ENCODE data around the gene RIT2. TPM values are rescaled to one million over a fixed set of nuclear protein-coding genes. Genes with fewer than 3 reads are reported as not detected.
"Not testable (repeated sequence)": the region's sequence is repeated elsewhere in the genome, so short reads cannot be mapped to it uniquely, and the experiment has no call there.

Gene RIT2
- polyA plus RNA-seq, 1 of the 3 experiments (the other 2 are of a cell fraction) = not detected

- Histone ChIP-seq H3K27me3 (ENCODE audit: insufficient read depth) (no peaks in the 10 kb centered on the region), H4K20me1 (ENCODE audit: insufficient read depth) (no peaks in the 10 kb centered on the region), H3K4me3 (ENCODE audit: low read depth in 2 of 2, low read length in 1 of 2) (no peak overlapping the region), H3K4me1 (ENCODE audit: control insufficient read depth in 1 of 2, insufficient read depth in 2 of 2, low read depth in 1 of 2, low read length in 1 of 2) (no peaks in the 10 kb centered on the region; a peak in 1 of 4 replicates), H2AFZ (ENCODE audit: low read depth) (no peak overlapping the region), H3K79me2 (ENCODE audit: insufficient read depth) (no peaks in the 10 kb centered on the region), H3F3A (replicated peaks; ENCODE audit: insufficient read depth) (no peaks in the 10 kb centered on the region), H3K27ac (ENCODE audit: low read depth in 2 of 2, low read length in 1 of 2) (no peak overlapping the region), H3K9me2 (no peaks in the 10 kb centered on the region), H3K9me3 (no peaks in the 10 kb centered on the region), H3K36me3 (replicated peaks in 1 of 2; ENCODE audit: control insufficient read depth in 1 of 2, insufficient read depth in 2 of 2, low read length in 1 of 2) (no peaks in the 10 kb centered on the region), H3K9ac (no peak overlapping the region), H3K4me2 (no peak overlapping the region)
- ChIA-PET CTCF (interaction anchor here (1.1 to 1.3 kb wide), 3 partner anchors 9 to 67 kb away, joined by 3 to 6 read pairs (median 3); no protein-coding TSS in a partner anchor), POLR2A (no interaction called here)
- TF ChIP-seq USF2 (IDR thresholded peaks at IDR 0.05; ENCODE audit: borderline replicate concordance, low read depth, low read length) = no peak
- no peak for TF ChIP-seq POLR2AphosphoS5 (IDR thresholded peaks at IDR 0.05; ENCODE audit: low read depth, low read length)
- no peak for TF ChIP-seq REST (IDR thresholded peaks at IDR 0.05; ENCODE audit: low read depth, low read length)
- TF ChIP-seq SIN3A (IDR thresholded peaks at IDR 0.05; ENCODE audit: borderline replicate concordance, low read depth, low read length) = no peak
- no peak for TF ChIP-seq CHD2 (IDR thresholded peaks at IDR 0.05; ENCODE audit: low read length, partially characterized antibody)
- TF ChIP-seq ELF1 (IDR thresholded peaks at IDR 0.05) = no peak
- no peak for TF ChIP-seq EP300 (IDR thresholded peaks at IDR 0.05; ENCODE audit: borderline replicate concordance in 1 of 2, low read depth in 1 of 2, low read length in 1 of 2)
- no peak for TF ChIP-seq USF1 (IDR thresholded peaks at IDR 0.05; ENCODE audit: borderline replicate concordance, low read depth)
- no peak for TF ChIP-seq SMC3 (IDR thresholded peaks at IDR 0.05; ENCODE audit: low read depth, low read length)
- no peak for TF ChIP-seq MXI1 (IDR thresholded peaks at IDR 0.05; ENCODE audit: low read depth, low read length)
- no peak for DNase-seq
These were observed 373.0 kb downstream of the RIT2 start for GRCh38 chr18:42742474-42742873.

- not testable (repeated sequence) for H3K27me3 ChIP-seq (ENCODE audit: insufficient read depth)
- CTCF ChIA-PET = interaction anchor here (1.2 to 1.3 kb wide), 2 partner anchors 8 to 17 kb away, joined by 3 to 6 read pairs; no protein-coding TSS in a partner anchor
These were observed 373.6 kb downstream of the RIT2 start for GRCh38 chr18:42741805-42742347.

DNA sequence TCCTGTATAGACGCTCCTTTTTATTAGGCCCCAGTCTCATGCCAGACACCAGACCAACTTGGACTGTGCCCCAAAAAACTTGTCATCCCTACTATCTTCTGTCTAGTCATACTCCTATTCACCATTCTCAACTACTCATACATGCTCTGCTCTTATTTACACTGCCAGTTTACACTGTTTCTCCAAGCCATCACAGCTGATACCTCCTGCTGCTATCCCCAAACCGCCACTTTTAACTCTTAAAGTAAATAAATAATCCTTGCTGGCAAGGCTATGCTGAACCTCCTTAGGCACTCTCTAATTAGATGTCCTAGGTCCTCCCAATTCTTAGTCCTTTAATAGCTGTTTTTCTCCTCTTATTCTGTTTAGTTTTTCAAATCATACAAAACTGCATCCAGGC, 374.2 kb downstream of the RIT2 start:
- DNase-seq; H3K4me3 ChIP-seq (ENCODE audit: low read depth in 2 of 2, low read length in 1 of 2); H3F3A ChIP-seq (replicated peaks; ENCODE audit: insufficient read depth); H4K20me1 ChIP-seq (ENCODE audit: insufficient read depth); H3K4me1 ChIP-seq (ENCODE audit: control insufficient read depth in 1 of 2, insufficient read depth in 2 of 2, low read depth in 1 of 2, low read length in 1 of 2); H3K36me3 ChIP-seq (replicated peaks in 1 of 2; ENCODE audit: control insufficient read depth in 1 of 2, insufficient read depth in 2 of 2, low read length in 1 of 2); H3K4me2 ChIP-seq; H3K79me2 ChIP-seq (ENCODE audit: insufficient read depth); POLR2A ChIA-PET; CTCF ChIA-PET; H3K27ac ChIP-seq (ENCODE audit: low read depth in 2 of 2, low read length in 1 of 2); H3K9ac ChIP-seq; H2AFZ ChIP-seq (ENCODE audit: low read depth); H3K9me2 ChIP-seq; H3K27me3 ChIP-seq (ENCODE audit: insufficient read depth); H3K9me3 ChIP-seq: not testable (repeated sequence)
- WGBS (ENCODE audit: low lambda C conversion rate) = 30% methylated on average over 2 of the region's 2 CpGs

More at GRCh38 chr18:42741805-42742347, 373.6 kb downstream of the RIT2 start:
- H3K9me2 ChIP-seq; H2AFZ ChIP-seq (ENCODE audit: low read depth); H3F3A ChIP-seq (replicated peaks; ENCODE audit: insufficient read depth); POLR2A ChIA-PET; H3K9me3 ChIP-seq; H3K36me3 ChIP-seq (replicated peaks in 1 of 2; ENCODE audit: control insufficient read depth in 1 of 2, insufficient read depth in 2 of 2, low read length in 1 of 2); DNase-seq; H3K4me2 ChIP-seq; H3K4me1 ChIP-seq (ENCODE audit: control insufficient read depth in 1 of 2, insufficient read depth in 2 of 2, low read depth in 1 of 2, low read length in 1 of 2); H3K79me2 ChIP-seq (ENCODE audit: insufficient read depth); H3K9ac ChIP-seq; H4K20me1 ChIP-seq (ENCODE audit: insufficient read depth); H3K27ac ChIP-seq (ENCODE audit: low read depth in 2 of 2, low read length in 1 of 2); H3K4me3 ChIP-seq (ENCODE audit: low read depth in 2 of 2, low read length in 1 of 2): not testable (repeated sequence)
- 70% methylated on average over 12 of the region's 12 CpGs for WGBS (ENCODE audit: low lambda C conversion rate)
